Measurements from ENCODE around the gene CRYGB. TPM values are rescaled to one million over a fixed set of nuclear protein-coding genes. Genes with fewer than 3 reads are reported as not detected.

CRYGB gene
- total RNA-seq, 1 experiment from 2014 or later = not detected

DNA sequence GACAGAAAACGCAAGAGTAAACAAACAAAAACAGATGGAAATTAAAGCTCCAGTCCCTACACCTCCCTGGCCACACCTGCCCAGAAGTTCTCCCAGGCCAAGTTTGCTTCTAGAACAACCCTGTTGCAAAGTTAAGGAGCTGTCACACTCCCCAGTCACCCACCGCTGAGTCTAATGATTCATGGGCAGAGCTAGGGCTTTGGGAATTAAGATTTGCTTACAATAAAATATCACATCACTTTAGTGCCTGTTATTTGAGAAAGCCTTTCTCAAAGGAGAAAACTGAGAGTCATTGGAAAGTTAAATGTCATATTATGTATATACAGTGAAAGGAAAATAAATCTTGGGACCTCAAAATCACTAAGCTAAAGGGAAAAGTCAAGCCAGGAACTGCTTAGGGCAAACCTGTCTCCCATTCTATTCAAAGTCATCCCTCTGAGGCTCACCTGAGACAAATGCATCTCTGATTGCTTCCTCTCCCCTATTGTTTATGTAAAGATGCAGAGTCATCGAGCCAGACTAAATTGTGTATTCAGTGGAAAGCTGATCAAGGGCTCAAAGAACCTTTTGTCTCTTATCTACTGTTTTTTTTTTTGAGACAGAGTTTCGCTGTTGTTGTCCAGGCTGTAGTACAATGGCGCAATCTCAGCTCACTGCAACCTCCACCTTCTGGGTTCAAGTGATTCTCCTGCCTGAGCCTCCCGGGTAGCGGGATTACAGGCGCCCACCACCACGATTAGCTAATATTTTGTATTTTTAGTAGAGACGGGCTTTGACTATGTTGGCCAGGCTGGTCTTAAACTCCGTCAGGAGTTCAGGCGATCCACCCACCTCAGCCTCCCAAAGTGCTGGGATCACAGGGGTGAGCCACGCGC is 2.8 kb downstream of the CRYGB start:
- Histone ChIP-seq H3K36me3 (ENCODE audit: control insufficient read depth, insufficient read depth, low read length) (no peaks in the 10 kb centered on the region), H3K27me3 (ENCODE audit: control insufficient read depth, insufficient read depth, low read length) (no peaks in the 10 kb centered on the region), H3K9me3 (ENCODE audit: control insufficient read depth, insufficient read depth, low read depth, low read length) (no peaks in the 10 kb centered on the region), H3K27ac (ENCODE audit: low read length) (no peak overlapping the region), H3K4me1 (ENCODE audit: control insufficient read depth, insufficient read depth, low read length) (no peaks in the 10 kb centered on the region), H3K4me3 (ENCODE audit: low read depth in 2 of 2, low read length in 2 of 2) (no peak overlapping the region)
- DNase-seq (ENCODE audit: low read depth, low spot score) = no peak
- in situ Hi-C loops (cut with HindIII; ENCODE audit: low pct_unique_long_range_greater_than_20kb, low sequenced_read_pairs) = no loop called here
- no TSS peak for BruUV-seq (replicated peaks)
- ChIA-PET CTCF (interaction anchor here (0.8 kb wide), 1 partner anchor 486 kb away, joined by 3 read pairs; no protein-coding TSS in a partner anchor), POLR2A (interaction anchor here (0.6 to 0.7 kb wide), 2 partner anchors 55 to 325 kb away, joined by 3 to 9 read pairs; no protein-coding TSS in a partner anchor)
- TF ChIP-seq, protein P1, sequence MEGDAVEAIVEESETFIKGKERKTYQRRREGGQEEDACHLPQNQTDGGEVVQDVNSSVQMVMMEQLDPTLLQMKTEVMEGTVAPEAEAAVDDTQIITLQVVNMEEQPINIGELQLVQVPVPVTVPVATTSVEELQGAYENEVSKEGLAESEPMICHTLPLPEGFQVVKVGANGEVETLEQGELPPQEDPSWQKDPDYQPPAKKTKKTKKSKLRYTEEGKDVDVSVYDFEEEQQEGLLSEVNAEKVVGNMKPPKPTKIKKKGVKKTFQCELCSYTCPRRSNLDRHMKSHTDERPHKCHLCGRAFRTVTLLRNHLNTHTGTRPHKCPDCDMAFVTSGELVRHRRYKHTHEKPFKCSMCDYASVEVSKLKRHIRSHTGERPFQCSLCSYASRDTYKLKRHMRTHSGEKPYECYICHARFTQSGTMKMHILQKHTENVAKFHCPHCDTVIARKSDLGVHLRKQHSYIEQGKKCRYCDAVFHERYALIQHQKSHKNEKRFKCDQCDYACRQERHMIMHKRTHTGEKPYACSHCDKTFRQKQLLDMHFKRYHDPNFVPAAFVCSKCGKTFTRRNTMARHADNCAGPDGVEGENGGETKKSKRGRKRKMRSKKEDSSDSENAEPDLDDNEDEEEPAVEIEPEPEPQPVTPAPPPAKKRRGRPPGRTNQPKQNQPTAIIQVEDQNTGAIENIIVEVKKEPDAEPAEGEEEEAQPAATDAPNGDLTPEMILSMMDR (IDR thresholded peaks at IDR 0.05) = no peak
- TF ChIP-seq, protein P2, sequence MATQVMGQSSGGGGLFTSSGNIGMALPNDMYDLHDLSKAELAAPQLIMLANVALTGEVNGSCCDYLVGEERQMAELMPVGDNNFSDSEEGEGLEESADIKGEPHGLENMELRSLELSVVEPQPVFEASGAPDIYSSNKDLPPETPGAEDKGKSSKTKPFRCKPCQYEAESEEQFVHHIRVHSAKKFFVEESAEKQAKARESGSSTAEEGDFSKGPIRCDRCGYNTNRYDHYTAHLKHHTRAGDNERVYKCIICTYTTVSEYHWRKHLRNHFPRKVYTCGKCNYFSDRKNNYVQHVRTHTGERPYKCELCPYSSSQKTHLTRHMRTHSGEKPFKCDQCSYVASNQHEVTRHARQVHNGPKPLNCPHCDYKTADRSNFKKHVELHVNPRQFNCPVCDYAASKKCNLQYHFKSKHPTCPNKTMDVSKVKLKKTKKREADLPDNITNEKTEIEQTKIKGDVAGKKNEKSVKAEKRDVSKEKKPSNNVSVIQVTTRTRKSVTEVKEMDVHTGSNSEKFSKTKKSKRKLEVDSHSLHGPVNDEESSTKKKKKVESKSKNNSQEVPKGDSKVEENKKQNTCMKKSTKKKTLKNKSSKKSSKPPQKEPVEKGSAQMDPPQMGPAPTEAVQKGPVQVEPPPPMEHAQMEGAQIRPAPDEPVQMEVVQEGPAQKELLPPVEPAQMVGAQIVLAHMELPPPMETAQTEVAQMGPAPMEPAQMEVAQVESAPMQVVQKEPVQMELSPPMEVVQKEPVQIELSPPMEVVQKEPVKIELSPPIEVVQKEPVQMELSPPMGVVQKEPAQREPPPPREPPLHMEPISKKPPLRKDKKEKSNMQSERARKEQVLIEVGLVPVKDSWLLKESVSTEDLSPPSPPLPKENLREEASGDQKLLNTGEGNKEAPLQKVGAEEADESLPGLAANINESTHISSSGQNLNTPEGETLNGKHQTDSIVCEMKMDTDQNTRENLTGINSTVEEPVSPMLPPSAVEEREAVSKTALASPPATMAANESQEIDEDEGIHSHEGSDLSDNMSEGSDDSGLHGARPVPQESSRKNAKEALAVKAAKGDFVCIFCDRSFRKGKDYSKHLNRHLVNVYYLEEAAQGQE (IDR thresholded peaks at IDR 0.05; ENCODE audit: insufficient read depth in 1 of 2, low read depth in 2 of 2, low read length in 1 of 2) = no peak
- no peak for TF ChIP-seq SIN3A (IDR thresholded peaks at IDR 0.05; ENCODE audit: borderline replicate concordance, insufficient read depth, low read depth, low read length)
- no peak for TF ChIP-seq POLR2AphosphoS5 (IDR thresholded peaks at IDR 0.05; ENCODE audit: low read depth, low read length)
- no peak for TF ChIP-seq TCF7L2 (IDR thresholded peaks at IDR 0.05; ENCODE audit: low read depth, low read length)
- intact Hi-C loops (cut with micrococcal nuclease; ENCODE audit: unreplicated experiment) = no loop called here
- no peak for ATAC-seq

DNA sequence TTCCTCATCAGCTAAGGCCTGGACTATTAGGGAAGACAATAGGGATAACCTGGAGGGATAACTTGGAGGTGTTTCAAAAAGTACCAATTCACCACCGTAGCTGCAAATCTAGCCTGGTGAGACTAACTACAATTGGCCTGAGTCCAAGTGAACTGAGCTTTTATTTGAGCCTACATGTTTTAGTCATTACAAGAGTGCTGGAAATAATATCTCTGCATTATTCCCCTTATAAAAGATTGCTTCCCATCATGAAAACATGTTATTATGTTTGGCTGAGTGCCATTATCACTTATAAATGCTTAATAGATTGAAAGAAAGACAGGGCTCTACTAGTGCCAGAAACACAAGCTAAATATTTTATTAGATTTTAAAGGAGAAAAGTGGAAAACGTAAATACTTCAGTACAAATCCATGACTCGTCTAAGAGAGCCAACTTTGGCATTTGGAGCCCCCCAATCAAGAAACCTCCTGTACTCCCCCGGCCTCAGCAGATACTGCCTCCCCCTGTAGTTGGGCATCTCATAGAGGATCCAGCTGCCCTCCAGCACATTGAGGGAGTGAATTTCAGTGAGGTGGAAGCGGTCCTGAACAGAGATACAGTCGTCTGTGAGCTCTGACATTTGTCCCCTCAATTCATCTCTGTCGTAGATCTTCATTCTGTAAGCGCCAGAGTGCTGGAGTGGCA is 3.6 kb downstream of the CRYGB start:
- ChIA-PET CTCF (interaction anchor here (0.6 to 0.8 kb wide), 2 partner anchors 485 to 978 kb away, joined by 3 to 8 read pairs; no protein-coding TSS in a partner anchor), POLR2A (no interaction called here)
- H3K27ac ChIP-seq (ENCODE audit: low read length) = no peak overlapping the region
- intact Hi-C loops (cut with micrococcal nuclease; ENCODE audit: unreplicated experiment) (no loop called here), in situ Hi-C loops (cut with HindIII; ENCODE audit: low pct_unique_long_range_greater_than_20kb, low sequenced_read_pairs) (no loop called here)
- H3K4me3 ChIP-seq (ENCODE audit: low read depth in 2 of 2, low read length in 2 of 2) = no peak overlapping the region
- no TSS peak for BruUV-seq (replicated peaks)
- H3K4me1 ChIP-seq (ENCODE audit: control insufficient read depth, insufficient read depth, low read length) = no peaks in the 10 kb centered on the region
- no peaks in the 10 kb centered on the region for H3K27me3 ChIP-seq (ENCODE audit: control insufficient read depth, insufficient read depth, low read length)
- no peak for ATAC-seq
- no peaks in the 10 kb centered on the region for H3K36me3 ChIP-seq (ENCODE audit: control insufficient read depth, insufficient read depth, low read length)
- H3K9me3 ChIP-seq (ENCODE audit: control insufficient read depth, insufficient read depth, low read depth, low read length) = no peaks in the 10 kb centered on the region
- DNase-seq (ENCODE audit: low read depth, low spot score) = no peak
- TF ChIP-seq, protein P2 (IDR thresholded peaks at IDR 0.05; ENCODE audit: insufficient read depth in 1 of 2, low read depth in 2 of 2, low read length in 1 of 2) = no peak
- TF ChIP-seq, protein P1 (IDR thresholded peaks at IDR 0.05) = no peak
- TF ChIP-seq SIN3A (IDR thresholded peaks at IDR 0.05; ENCODE audit: borderline replicate concordance, insufficient read depth, low read depth, low read length) (no peak), TCF7L2 (IDR thresholded peaks at IDR 0.05; ENCODE audit: low read depth, low read length) (no peak), POLR2AphosphoS5 (IDR thresholded peaks at IDR 0.05; ENCODE audit: low read depth, low read length) (no peak)

Data from Panc1 (cell line).